Gastrocnemius medialis (tissue), 4 donors: Measurements from ENCODE around the gene CUL9. TPM values are rescaled to one million over a fixed set of nuclear protein-coding genes. Genes with fewer than 3 reads are reported as not detected.

Source experiments
- ATAC-seq, 2 donors: fragments of 150-250 bp; one replicate each; pipeline ENCODE4 v1.9.1; 2016
- DNase-seq, 2 donors: peaks; one replicate each; pipeline ENCODE4 v3.0.0-alpha.2; 2019
- H3K27ac ChIP-seq, 4 donors: fragments of 200-600 bp; sonication (generic); 1 replicate in 1 of 4; 2 replicates in 3 of 4; pipeline ENCODE4 v1.5.1; 2016 to 2018; ENCODE audit warnings: mild to moderate bottlenecking in 2 of 4, moderate library complexity in 1 of 4
- H3K27me3 ChIP-seq, 3 donors: fragments of 200-600 bp; sonication (generic) in 2 of 3; 1 replicate in 1 of 3; 2 replicates in 2 of 3; pipeline versions ENCODE4 v1.5.1 to v1.6.0; 2016 to 2019; ENCODE audit warnings: mild to moderate bottlenecking in 1 of 3, moderate library complexity in 1 of 3
- H3K36me3 ChIP-seq, 2 donors: fragments of 200-600 bp; sonication (generic) in 1 of 2; one replicate each; pipeline ENCODE4 v1.5.1; 2017 to 2018
- H3K4me1 ChIP-seq, 2 donors: fragments of 200-600 bp; sonication (generic) in 1 of 2; one replicate each; pipeline ENCODE4 v1.5.1; 2016 to 2017; ENCODE audit warnings: mild to moderate bottlenecking in 2 of 2
- H3K4me3 ChIP-seq, 4 donors: fragments of 200-600 bp; sonication (generic) in 3 of 4; 1 replicate in 1 of 4; 2 replicates in 3 of 4; pipeline ENCODE4 v1.5.1; 2016 to 2019; ENCODE audit warnings: mild to moderate bottlenecking in 2 of 4
- H3K9me3 ChIP-seq, 3 donors: fragments of 200-600 bp; sonication (generic) in 2 of 3; 1 replicate in 1 of 3; 2 replicates in 2 of 3; pipeline ENCODE4 v1.5.1; 2016 to 2019
- POLR2A ChIP-seq, 2 donors: fragments of 450-650 bp; IDR thresholded peaks; one replicate each; pipeline ENCODE4 v1.6.1; 2017; ENCODE audit warnings: antibody characterized with exemption in 2 of 2, mild to moderate bottlenecking in 2 of 2, moderate library complexity in 2 of 2
- in situ Hi-C, 4 donors: fragments of 200-750 bp; cut with MboI; loops; one replicate each; pipeline versions ENCODE4 v1.15.0 to v1.8.0; 2017; ENCODE audit warnings: low sequenced_read_pairs in 4 of 4
- intact Hi-C: fragments of 100-400 bp; cut with DNase I; formaldehyde crosslinking; loops from one replicate; pipeline ENCODE4 v1.15.1; 2023; ENCODE audit warnings: low total_unique reads
- total RNA-seq, 4 donors: library from RNA; depleted of rRNA; stranded (reverse); fragments of >200 nt; gene quantifications; one replicate each; pipeline versions ENCODE4 v1.1.0 to v1.2.3, GENCODE V29; 2016
- TF ChIP-seq, protein P1 (sequence below), 5 experiments: fragments of 450-650 bp in 3 of 5; fragments of 200-600 bp in 2 of 5; sonication (generic) in 2 of 5; IDR thresholded peaks in 4 of 5; conservative IDR thresholded peaks in 1 of 5; 1 replicate in 4 of 5; 2 replicates in 1 of 5; pipeline ENCODE4 v1.5.1; 2016 to 2019; ENCODE audit warnings: antibody characterized with exemption in 5 of 5, mild to moderate bottlenecking in 3 of 5, moderate library complexity in 3 of 5

CUL9 gene
- total RNA-seq, 4 donors from 2014 or later = 5.3 to 20.1 (median 7.1) TPM

DNA sequence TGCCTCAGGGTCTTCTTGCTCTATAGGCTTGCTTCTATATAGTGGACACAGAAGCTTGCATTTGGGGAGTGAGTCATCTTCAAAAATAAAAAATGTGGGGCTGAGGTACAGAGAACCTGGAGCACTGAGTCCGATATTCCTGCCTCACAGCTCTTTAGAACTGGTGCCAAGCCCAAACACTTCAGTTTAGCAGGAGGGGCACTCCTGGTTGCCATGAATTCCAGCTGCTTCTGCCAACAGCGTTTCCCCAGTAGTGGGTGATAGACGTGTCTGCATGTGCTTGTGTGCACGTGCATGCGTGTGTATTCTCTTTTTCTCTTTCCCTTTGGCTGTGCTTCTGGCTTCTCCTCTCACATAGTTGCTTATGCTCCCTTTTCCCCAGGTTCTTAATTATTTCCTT lies 35.4 kb downstream of the CUL9 start:
- peaks cover 0 to 57% of the 10 kb centered on the region in 2 donors for H3K36me3 ChIP-seq
- ATAC-seq = no peak

DNA sequence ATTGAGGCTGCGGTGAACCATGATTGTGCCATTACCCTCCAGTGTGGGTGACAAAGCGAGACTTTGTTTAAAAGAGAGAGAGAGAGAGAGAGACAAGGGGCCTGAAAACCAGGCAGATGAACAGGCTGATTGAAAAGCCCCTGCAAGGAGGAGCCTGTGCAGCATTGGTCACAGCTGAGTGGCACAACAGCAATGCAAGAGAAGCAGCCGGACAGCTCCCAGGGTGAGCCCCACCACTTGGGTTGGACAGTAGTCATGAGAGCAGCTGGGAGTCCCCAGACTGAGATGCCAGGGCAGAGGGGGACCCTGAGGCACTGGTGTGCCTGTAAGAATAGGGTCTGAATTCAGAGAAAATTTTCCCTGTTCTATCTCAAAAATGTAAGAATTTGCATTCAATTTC lies 37.1 kb downstream of the CUL9 start:
- H3K27ac ChIP-seq = no peak overlapping the region
- intact Hi-C loops = no loop called here

More for the DNA sequence above, 35.4 kb downstream of the CUL9 start:
- TF ChIP-seq, protein P1, sequence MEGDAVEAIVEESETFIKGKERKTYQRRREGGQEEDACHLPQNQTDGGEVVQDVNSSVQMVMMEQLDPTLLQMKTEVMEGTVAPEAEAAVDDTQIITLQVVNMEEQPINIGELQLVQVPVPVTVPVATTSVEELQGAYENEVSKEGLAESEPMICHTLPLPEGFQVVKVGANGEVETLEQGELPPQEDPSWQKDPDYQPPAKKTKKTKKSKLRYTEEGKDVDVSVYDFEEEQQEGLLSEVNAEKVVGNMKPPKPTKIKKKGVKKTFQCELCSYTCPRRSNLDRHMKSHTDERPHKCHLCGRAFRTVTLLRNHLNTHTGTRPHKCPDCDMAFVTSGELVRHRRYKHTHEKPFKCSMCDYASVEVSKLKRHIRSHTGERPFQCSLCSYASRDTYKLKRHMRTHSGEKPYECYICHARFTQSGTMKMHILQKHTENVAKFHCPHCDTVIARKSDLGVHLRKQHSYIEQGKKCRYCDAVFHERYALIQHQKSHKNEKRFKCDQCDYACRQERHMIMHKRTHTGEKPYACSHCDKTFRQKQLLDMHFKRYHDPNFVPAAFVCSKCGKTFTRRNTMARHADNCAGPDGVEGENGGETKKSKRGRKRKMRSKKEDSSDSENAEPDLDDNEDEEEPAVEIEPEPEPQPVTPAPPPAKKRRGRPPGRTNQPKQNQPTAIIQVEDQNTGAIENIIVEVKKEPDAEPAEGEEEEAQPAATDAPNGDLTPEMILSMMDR (IDR thresholded peaks at IDR 0.05 in 4 of 5, conservative IDR thresholded peaks at IDR 0.05 in 1 of 5) = no peak
- TF ChIP-seq POLR2A (IDR thresholded peaks at IDR 0.05) = no peak
- H3K27ac ChIP-seq = no peak overlapping the region
- H3K4me1 ChIP-seq = no peaks in the 10 kb centered on the region
- H3K27me3 ChIP-seq = no peaks in the 10 kb centered on the region
- no peak overlapping the region for H3K4me3 ChIP-seq
- in situ Hi-C loops = no loop called here
- intact Hi-C loops = no loop called here
- no peaks in the 10 kb centered on the region for H3K9me3 ChIP-seq
- DNase-seq = no peak

DNA sequence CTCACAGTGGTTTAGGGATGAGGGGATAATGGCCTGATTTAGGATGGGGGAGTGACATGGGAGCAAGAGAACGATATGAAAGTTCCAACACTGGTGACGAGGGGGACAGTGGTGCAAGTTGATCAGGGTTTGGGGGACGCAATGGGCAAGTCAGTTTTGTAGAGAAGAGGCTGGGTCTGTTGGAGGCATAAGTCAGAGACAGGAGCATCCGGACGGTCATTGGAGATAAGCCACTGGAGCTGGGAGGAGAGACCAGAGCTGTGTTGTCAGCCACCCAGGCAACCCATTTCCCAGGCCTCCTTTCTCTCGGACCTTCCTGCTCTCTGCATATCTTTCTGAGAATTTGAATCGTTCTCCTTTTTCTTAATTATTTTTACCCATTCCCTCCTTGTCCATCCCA lies 37.8 kb downstream of the CUL9 start:
- in situ Hi-C loops (no loop called here), intact Hi-C loops (no loop called here)
- Histone ChIP-seq H3K36me3 (peaks cover 0 to 68% of the 10 kb centered on the region in 2 donors), H3K4me1 (no peaks in the 10 kb centered on the region), H3K4me3 (no peak overlapping the region), H3K9me3 (no peaks in the 10 kb centered on the region), H3K27me3 (no peaks in the 10 kb centered on the region), H3K27ac (no peak overlapping the region)
- DNase-seq (no peak), ATAC-seq (no peak)
- TF ChIP-seq, protein P1 (IDR thresholded peaks at IDR 0.05 in 4 of 5, conservative IDR thresholded peaks at IDR 0.05 in 1 of 5) = no peak
- TF ChIP-seq POLR2A (IDR thresholded peaks at IDR 0.05) = no peak

More for the DNA sequence above, 37.1 kb downstream of the CUL9 start:
- peaks cover 0 to 65% of the 10 kb centered on the region in 2 donors for H3K36me3 ChIP-seq
- no peaks in the 10 kb centered on the region for H3K27me3 ChIP-seq
- TF ChIP-seq POLR2A (IDR thresholded peaks at IDR 0.05) = no peak
- TF ChIP-seq, protein P1 (IDR thresholded peaks at IDR 0.05 in 4 of 5, conservative IDR thresholded peaks at IDR 0.05 in 1 of 5) = no peak
- in situ Hi-C loops = no loop called here
- H3K4me1 ChIP-seq = no peaks in the 10 kb centered on the region
- no peaks in the 10 kb centered on the region for H3K9me3 ChIP-seq
- H3K4me3 ChIP-seq = no peak overlapping the region
- no peak for DNase-seq
- no peak for ATAC-seq

- no peaks in the 10 kb centered on the region for H3K9me3 ChIP-seq
- H3K4me3 ChIP-seq = no peak overlapping the region
- intact Hi-C loops (no loop called here), in situ Hi-C loops (no loop called here)
- ATAC-seq (no peak), DNase-seq (no peak)
- no peak overlapping the region for H3K27ac ChIP-seq
- TF ChIP-seq, protein P1 (IDR thresholded peaks at IDR 0.05 in 4 of 5, conservative IDR thresholded peaks at IDR 0.05 in 1 of 5) = no peak
- TF ChIP-seq POLR2A (IDR thresholded peaks at IDR 0.05) = no peak
- H3K4me1 ChIP-seq = no peaks in the 10 kb centered on the region
- no peaks in the 10 kb centered on the region for H3K27me3 ChIP-seq
- peaks cover 0 to 61% of the 10 kb centered on the region in 2 donors for H3K36me3 ChIP-seq
Observed at GRCh38 chr6:43220439-43220951, 38.5 kb downstream of the CUL9 start.
